ENCODE results near the gene VWCE. TPM values are rescaled to one million over a fixed set of nuclear protein-coding genes. Genes with fewer than 3 reads are reported as not detected.

VWCE gene
- total and polyA plus RNA-seq, 8 donors: 0.16 to 0.90 (median 0.36) TPM

DNA sequence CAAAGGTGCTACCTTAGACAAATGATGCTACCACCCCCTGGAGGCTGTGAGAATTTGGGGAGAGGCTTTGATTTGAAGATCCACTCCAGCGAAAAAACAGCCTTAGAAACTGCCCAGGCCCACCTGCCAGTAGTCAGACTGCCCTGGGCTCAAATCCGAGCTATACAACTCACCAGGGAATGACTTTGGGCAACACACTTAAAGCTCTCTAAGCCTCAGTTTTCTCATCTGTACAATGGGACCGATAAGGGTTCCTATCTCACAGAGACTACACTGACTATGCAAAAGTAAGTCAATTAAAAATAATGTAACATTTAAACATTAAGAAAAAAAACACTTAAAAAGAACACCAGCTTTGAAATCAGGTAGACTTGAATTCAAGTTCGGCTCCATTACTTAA is 19.9 kb downstream of the VWCE start:
- H3K36me3 ChIP-seq: no peaks in the 10 kb centered on the region
- WGBS, 2 donors: 71 to 78% methylated on average over 4 of the region's 4 CpGs
- TF ChIP-seq, protein P1, sequence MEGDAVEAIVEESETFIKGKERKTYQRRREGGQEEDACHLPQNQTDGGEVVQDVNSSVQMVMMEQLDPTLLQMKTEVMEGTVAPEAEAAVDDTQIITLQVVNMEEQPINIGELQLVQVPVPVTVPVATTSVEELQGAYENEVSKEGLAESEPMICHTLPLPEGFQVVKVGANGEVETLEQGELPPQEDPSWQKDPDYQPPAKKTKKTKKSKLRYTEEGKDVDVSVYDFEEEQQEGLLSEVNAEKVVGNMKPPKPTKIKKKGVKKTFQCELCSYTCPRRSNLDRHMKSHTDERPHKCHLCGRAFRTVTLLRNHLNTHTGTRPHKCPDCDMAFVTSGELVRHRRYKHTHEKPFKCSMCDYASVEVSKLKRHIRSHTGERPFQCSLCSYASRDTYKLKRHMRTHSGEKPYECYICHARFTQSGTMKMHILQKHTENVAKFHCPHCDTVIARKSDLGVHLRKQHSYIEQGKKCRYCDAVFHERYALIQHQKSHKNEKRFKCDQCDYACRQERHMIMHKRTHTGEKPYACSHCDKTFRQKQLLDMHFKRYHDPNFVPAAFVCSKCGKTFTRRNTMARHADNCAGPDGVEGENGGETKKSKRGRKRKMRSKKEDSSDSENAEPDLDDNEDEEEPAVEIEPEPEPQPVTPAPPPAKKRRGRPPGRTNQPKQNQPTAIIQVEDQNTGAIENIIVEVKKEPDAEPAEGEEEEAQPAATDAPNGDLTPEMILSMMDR (IDR thresholded peaks at IDR 0.05): no peak
- no peaks in the 10 kb centered on the region for H3K4me1 ChIP-seq
- H3K27me3 ChIP-seq: no peaks in the 10 kb centered on the region
- no peak for FAIRE-seq
- intact Hi-C loops (cut with DNase I): no loop called here
- no peak for DNase-seq
- H3K27ac ChIP-seq: no peak overlapping the region
- H3K4me3 ChIP-seq: no peak overlapping the region
- H3K9me3 ChIP-seq: no peaks in the 10 kb centered on the region
- ATAC-seq: no peak

DNA sequence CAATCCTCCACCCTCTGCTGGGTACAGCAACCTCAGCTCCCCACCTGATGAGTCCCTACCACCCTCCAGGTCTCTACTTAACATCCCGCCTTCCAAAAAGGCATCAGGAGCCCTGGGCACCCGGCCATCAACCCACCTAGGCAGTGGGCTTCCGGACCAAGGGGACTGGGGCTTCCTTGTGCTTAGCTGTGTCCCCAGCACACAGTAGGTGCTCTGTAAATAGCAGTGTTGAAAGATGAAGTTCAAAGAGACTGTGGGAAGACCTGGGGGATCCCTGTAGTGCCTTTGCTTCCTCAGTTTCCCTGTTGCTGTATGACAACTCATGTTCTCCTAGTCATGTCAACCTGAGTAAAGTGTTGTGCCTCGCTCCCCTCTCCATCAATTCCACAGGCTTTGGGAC is 21.0 kb downstream of the VWCE start:
- H3K27ac ChIP-seq: no peak overlapping the region
- no peaks in the 10 kb centered on the region for H3K9me3 ChIP-seq
- no peak overlapping the region for H3K4me3 ChIP-seq
- no peaks in the 10 kb centered on the region for H3K4me1 ChIP-seq
- H3K36me3 ChIP-seq: no peaks in the 10 kb centered on the region
- no peak for FAIRE-seq
- ATAC-seq: no peak
- 86 to 89% methylated on average over 4 of the region's 4 CpGs for WGBS, 2 donors
- no peaks in the 10 kb centered on the region for H3K27me3 ChIP-seq
- intact Hi-C loops (cut with DNase I): no loop called here
- DNase-seq: no peak
- TF ChIP-seq, protein P1 (IDR thresholded peaks at IDR 0.05): no peak

DNA sequence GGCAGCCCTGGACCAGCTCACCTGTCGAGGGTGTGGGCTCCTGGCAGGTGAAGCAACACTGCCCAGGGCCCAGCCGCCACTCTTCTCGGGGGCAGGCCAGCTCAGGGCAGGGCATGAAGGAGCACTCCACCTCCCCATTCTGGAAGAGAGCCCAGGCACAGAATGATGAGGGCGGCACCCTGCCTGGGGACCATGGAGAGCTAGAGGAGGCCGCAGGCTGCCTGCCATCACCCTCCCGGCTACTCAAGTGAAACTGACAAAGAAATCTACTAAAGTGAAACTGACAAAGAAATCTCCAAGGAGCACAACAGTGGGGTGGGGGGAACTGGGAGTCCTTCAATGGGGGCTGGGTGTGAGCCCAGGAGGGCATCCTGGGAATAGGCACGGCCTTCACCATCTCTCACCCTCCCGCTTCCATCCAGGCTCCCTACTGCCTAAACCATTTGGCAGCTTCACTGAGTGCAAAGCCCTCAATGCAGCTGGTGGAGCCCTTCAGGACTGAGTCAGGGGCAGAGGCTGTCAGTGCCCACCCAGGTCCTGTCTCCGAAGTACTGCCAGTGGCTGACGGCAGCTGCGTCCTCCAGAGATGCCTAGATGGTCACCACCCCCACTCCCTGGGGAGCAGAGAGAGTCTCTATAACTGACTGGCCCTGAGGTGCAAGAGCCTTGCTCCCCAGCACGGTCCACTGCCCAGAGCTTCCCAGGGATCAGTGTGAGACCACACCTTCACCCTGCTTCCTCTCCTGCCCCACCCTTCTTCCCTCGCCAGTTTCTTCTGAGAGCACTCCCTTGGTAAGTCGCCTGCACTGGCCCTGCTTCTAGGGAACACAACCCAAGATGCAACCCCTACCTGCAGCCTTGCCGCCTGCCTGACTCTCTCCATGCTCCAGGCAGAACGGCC is 21.7 kb downstream of the VWCE start:
- DNase-seq (no peak), FAIRE-seq (no peak), ATAC-seq (peak in 1 of 4 donors; percentile 17)
- Histone ChIP-seq H3K4me3 (no peak overlapping the region), H3K4me1 (no peaks in the 10 kb centered on the region), H3K9me3 (no peaks in the 10 kb centered on the region), H3K27me3 (no peaks in the 10 kb centered on the region), H3K27ac (no peak overlapping the region), H3K36me3 (no peaks in the 10 kb centered on the region)
- WGBS, 2 donors: 72 to 80% methylated on average over 16 of the region's 16 CpGs
- TF ChIP-seq, protein P1 (IDR thresholded peaks at IDR 0.05): no peak
- intact Hi-C loops (cut with DNase I): no loop called here

DNA sequence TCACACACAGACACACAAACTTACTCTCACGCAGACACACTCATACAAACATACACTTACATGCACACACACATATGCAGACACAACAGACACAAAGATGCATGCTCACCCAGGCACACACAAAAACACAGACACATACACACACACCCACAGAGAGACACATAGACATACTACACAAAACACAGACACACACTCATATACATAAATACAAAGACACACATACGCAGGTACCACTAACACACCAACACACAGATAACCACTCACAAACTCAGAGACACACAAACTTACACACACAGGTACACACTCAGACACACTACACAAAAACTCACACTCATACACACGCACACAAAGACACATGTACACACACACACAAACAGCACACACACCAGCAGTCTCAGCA is 22.4 kb downstream of the VWCE start:
- no peak for FAIRE-seq

More for the DNA sequence above, 22.4 kb downstream of the VWCE start:
- no peak for ATAC-seq
- no peak overlapping the region for H3K27ac ChIP-seq
- no peaks in the 10 kb centered on the region for H3K4me1 ChIP-seq
- no peaks in the 10 kb centered on the region for H3K27me3 ChIP-seq
- DNase-seq: no peak
- H3K4me3 ChIP-seq: no peak overlapping the region
- intact Hi-C loops (cut with DNase I): no loop called here
- no peaks in the 10 kb centered on the region for H3K9me3 ChIP-seq
- WGBS, 2 donors: 86 to 92% methylated on average over 3 of the region's 3 CpGs
- TF ChIP-seq, protein P1 (IDR thresholded peaks at IDR 0.05): no peak
- no peaks in the 10 kb centered on the region for H3K36me3 ChIP-seq

Data from pancreas (tissue), 10 donors.